HEK293 (cell line): ENCODE data around the gene CA9.
"Not testable (repeated sequence)": the region's sequence is repeated elsewhere in the genome, so short reads cannot be mapped to it uniquely, and the experiment has no call there.

Experiments used
- ATF2 ChIP-seq: fragments of 450-650 bp; formaldehyde crosslinking; IDR thresholded peaks from 2 replicates; pipeline ENCODE4 v1.5.1; 2016; ENCODE audit warnings: missing biosample characterization, missing genetic modification characterization, low read depth
- ZNF214 ChIP-seq: fragments of 450-650 bp; formaldehyde crosslinking; IDR thresholded peaks from 2 replicates; pipeline ENCODE4 v1.5.1; 2017; ENCODE audit warnings: missing biosample characterization, mild to moderate bottlenecking, missing genetic modification characterization, borderline replicate concordance
- TF ChIP-seq, protein P1 (sequence below): fragments of 450-650 bp; formaldehyde crosslinking; IDR thresholded peaks from 2 replicates; pipeline ENCODE4 v1.5.1; 2016; ENCODE audit warnings: missing biosample characterization, missing genetic modification characterization

GRCh38 chr9:35641478-35641877 is 32.2 kb upstream of the CA9 start:
- TF ChIP-seq ZNF214, ATF2 (tag by site-specific recombination): not testable (repeated sequence)
- TF ChIP-seq, protein P1, sequence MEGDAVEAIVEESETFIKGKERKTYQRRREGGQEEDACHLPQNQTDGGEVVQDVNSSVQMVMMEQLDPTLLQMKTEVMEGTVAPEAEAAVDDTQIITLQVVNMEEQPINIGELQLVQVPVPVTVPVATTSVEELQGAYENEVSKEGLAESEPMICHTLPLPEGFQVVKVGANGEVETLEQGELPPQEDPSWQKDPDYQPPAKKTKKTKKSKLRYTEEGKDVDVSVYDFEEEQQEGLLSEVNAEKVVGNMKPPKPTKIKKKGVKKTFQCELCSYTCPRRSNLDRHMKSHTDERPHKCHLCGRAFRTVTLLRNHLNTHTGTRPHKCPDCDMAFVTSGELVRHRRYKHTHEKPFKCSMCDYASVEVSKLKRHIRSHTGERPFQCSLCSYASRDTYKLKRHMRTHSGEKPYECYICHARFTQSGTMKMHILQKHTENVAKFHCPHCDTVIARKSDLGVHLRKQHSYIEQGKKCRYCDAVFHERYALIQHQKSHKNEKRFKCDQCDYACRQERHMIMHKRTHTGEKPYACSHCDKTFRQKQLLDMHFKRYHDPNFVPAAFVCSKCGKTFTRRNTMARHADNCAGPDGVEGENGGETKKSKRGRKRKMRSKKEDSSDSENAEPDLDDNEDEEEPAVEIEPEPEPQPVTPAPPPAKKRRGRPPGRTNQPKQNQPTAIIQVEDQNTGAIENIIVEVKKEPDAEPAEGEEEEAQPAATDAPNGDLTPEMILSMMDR (tag by site-specific recombination) = not testable (repeated sequence)
